Skeletal muscle satellite cell (primary cell): ENCODE measurements around the gene SMO.

ENCODE experiments used
- H3K27me3 ChIP-seq: 2 replicates; pipeline ENCODE4 v1.7.0; 2013; ENCODE audit warnings: low read length; ENCODE audit not compliant: control insufficient read depth, insufficient read depth
- H3K36me3 ChIP-seq: 2 replicates; pipeline ENCODE4 v1.7.0; 2013; ENCODE audit warnings: mild to moderate bottlenecking, control low read depth, low read length; ENCODE audit not compliant: insufficient read depth
- H3K4me1 ChIP-seq: 2 replicates; pipeline ENCODE4 v1.7.0; 2013; ENCODE audit warnings: low read length; ENCODE audit not compliant: control insufficient read depth, insufficient read depth
- H3K4me2 ChIP-seq: 2 replicates; pipeline ENCODE4 v1.7.0; 2013; ENCODE audit warnings: mild to moderate bottlenecking, low read length
- H3K4me3 ChIP-seq: 2 replicates; pipeline ENCODE4 v1.7.0; 2013; ENCODE audit warnings: low read length
- H3K9ac ChIP-seq: 2 replicates; pipeline ENCODE4 v1.7.0; 2013; ENCODE audit warnings: mild to moderate bottlenecking, low read depth, low read length, moderate library complexity
- H3K9me3 ChIP-seq: replicated peaks from 2 replicates; pipeline ENCODE4 v1.7.0; 2013; ENCODE audit warnings: mild to moderate bottlenecking, control low read depth, low read length

Gene SMO

DNA sequence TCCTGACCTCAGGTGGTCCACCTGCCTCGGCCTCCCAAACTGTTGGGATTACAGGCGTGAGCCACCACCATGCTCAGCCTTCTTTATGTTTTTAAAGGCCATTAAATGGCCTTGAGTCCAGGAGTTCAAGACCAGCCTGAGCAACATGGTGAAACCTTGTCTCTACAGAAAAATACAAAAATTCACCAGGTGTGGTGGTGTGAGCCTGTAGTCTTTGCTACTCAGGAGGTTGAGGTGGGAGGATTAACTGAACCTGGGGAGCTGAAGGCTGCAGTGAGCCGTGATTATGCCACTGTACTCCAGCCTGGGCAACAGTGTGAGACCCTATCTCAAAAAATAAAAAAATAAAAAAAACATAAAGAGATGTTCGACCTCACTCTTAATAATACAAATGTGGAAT, 11.0 kb downstream of the SMO start:
- Histone ChIP-seq H3K9ac (no peak overlapping the region), H3K27me3 (no peaks in the 10 kb centered on the region), H3K9me3 (no peaks in the 10 kb centered on the region), H3K4me1 (no peaks in the 10 kb centered on the region), H3K4me2 (no peak overlapping the region), H3K36me3 (no peaks in the 10 kb centered on the region), H3K4me3 (no peak overlapping the region)

DNA sequence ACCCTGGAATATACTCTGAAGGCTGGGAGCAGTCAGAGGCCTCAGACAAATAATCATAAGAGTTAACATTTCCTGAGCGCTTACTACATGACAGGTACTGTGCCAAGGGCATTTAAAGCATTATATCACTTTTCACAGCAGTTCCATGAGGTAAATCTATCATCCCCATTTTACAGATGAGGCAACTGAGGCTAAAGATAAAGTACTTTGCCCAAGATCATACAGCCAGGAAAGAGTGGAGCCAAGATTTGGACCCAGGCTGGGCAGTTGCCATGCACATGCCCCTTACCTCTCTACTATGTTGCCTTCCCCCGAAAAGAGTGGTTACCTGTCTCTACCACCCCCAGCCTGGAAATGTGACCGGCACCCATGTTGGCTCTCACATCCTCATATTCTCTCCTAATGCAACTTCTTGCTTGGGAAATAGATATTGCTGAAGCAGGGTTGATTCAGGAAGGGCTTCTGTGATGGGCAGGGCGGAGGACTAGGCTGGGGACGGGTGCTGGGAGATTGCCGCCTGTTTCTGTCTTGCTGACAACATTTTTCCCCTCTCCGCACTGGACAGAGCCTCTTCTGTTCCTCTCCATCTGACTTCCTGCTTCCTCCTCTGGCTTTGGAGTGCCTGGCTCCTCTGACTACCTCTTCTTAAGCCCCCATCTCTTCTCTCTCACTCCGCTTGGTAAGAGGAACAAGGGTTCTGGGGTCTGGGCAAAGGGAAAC, 13.8 kb downstream of the SMO start:
- Histone ChIP-seq H3K27me3 (no peaks in the 10 kb centered on the region), H3K36me3 (no peaks in the 10 kb centered on the region), H3K4me2 (no peak overlapping the region), H3K9me3 (no peaks in the 10 kb centered on the region), H3K9ac (no peak overlapping the region), H3K4me1 (no peaks in the 10 kb centered on the region), H3K4me3 (no peak overlapping the region)

DNA sequence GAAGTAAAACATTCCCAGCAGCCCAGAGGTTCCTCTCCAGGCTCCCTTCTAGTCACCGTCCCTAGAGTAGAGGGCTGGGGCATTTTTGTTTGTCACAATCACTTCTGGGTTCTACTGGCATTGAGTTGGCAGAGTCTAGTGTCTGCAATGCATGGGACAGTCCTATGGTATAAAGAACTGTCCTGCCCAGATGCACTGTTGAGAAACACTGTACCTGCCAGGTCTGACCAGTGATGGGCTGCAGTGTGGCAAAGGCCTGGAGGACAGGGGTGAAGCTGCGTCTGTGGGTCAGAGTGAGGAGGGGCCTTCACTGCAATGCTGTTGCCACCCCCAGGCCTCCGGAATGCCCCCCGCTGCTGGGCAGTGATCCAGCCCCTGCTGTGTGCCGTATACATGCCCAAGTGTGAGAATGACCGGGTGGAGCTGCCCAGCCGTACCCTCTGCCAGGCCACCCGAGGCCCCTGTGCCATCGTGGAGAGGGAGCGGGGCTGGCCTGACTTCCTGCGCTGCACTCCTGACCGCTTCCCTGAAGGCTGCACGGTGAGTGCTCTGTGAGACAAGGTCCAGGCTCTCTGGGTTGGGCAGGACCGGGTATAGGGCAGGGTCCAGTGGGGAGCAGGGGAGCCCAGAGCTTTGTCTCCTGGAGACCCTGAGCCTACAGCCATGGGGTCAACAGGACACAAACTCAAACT, 14.8 kb downstream of the SMO start:
- H3K9ac ChIP-seq: no peak overlapping the region

DNA sequence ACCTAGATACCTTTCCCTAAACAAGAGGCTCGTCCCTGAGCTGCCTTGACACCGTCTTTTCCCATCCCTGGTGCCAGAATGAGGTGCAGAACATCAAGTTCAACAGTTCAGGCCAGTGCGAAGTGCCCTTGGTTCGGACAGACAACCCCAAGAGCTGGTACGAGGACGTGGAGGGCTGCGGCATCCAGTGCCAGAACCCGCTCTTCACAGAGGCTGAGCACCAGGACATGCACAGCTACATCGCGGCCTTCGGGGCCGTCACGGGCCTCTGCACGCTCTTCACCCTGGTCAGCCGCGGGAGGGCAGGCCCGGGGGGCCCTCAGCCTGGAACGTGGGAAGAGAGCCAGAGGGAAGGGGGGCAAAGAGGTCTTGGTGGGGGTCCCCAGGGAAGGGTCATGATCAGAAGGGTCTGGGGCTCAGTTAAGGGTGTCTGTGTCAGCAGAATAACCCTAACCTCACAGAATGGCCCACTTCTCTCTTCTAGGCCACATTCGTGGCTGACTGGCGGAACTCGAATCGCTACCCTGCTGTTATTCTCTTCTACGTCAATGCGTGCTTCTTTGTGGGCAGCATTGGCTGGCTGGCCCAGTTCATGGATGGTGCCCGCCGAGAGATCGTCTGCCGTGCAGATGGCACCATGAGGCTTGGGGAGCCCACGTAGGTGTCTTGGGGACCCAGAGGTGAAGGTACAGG, 16.8 kb downstream of the SMO start:
- Histone ChIP-seq H3K36me3 (no peaks in the 10 kb centered on the region), H3K27me3 (no peaks in the 10 kb centered on the region), H3K4me3 (no peak overlapping the region), H3K4me1 (no peaks in the 10 kb centered on the region), H3K9me3 (no peaks in the 10 kb centered on the region), H3K9ac (no peak overlapping the region), H3K4me2 (no peak overlapping the region)

More for the DNA sequence above, 14.8 kb downstream of the SMO start:
- Histone ChIP-seq H3K4me1 (no peaks in the 10 kb centered on the region), H3K36me3 (no peaks in the 10 kb centered on the region), H3K4me3 (no peak overlapping the region), H3K27me3 (no peaks in the 10 kb centered on the region), H3K4me2 (no peak overlapping the region), H3K9me3 (no peaks in the 10 kb centered on the region)

DNA sequence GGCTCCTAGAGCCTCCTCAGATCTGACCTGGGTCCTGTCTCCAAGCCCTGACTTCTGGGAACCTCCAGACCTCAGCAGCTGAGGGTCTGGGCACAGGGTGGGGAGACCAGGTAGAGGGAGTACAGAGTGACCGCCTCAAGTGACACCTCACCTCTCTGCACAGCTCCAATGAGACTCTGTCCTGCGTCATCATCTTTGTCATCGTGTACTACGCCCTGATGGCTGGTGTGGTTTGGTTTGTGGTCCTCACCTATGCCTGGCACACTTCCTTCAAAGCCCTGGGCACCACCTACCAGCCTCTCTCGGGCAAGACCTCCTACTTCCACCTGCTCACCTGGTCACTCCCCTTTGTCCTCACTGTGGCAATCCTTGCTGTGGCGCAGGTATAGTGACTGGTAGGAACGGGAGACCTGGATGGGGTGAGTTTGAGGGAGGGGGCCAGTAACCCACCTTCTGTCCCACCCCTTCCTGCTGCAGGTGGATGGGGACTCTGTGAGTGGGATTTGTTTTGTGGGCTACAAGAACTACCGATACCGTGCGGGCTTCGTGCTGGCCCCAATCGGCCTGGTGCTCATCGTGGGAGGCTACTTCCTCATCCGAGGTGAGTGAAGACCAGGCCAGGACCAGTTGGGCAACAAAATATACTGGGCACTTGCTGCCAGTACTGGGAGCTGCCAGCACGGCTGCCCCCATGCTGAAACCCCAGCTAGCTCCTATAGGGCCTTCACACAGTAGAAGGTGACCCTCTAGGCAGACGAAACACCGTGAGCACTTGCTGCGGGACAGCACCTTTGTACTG, 17.8 kb downstream of the SMO start:
- no peak overlapping the region for H3K9ac ChIP-seq
- H3K27me3 ChIP-seq: no peaks in the 10 kb centered on the region
- H3K4me2 ChIP-seq: no peak overlapping the region
- H3K9me3 ChIP-seq: no peaks in the 10 kb centered on the region
- no peaks in the 10 kb centered on the region for H3K36me3 ChIP-seq
- H3K4me3 ChIP-seq: no peak overlapping the region
- no peaks in the 10 kb centered on the region for H3K4me1 ChIP-seq

DNA sequence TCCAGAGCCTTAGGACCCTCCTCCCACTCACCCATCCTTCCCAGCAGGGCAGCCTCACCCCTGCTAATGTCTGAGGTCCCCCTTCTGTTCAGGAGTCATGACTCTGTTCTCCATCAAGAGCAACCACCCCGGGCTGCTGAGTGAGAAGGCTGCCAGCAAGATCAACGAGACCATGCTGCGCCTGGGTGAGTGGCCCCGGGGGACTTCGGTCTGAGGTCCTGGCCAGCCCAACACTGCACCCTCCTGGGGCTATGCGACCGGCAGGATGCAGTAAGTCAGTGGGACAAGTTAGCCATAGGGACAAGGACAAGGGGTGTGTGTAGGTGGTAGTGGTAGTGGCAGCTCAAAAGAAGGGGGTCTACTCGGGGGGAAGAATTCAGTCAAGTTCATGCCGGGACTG, 20.2 kb downstream of the SMO start:
- Histone ChIP-seq H3K4me1 (no peaks in the 10 kb centered on the region), H3K4me2 (no peak overlapping the region), H3K36me3 (no peaks in the 10 kb centered on the region), H3K9ac (no peak overlapping the region), H3K9me3 (no peaks in the 10 kb centered on the region), H3K27me3 (no peaks in the 10 kb centered on the region), H3K4me3 (no peak overlapping the region)

DNA sequence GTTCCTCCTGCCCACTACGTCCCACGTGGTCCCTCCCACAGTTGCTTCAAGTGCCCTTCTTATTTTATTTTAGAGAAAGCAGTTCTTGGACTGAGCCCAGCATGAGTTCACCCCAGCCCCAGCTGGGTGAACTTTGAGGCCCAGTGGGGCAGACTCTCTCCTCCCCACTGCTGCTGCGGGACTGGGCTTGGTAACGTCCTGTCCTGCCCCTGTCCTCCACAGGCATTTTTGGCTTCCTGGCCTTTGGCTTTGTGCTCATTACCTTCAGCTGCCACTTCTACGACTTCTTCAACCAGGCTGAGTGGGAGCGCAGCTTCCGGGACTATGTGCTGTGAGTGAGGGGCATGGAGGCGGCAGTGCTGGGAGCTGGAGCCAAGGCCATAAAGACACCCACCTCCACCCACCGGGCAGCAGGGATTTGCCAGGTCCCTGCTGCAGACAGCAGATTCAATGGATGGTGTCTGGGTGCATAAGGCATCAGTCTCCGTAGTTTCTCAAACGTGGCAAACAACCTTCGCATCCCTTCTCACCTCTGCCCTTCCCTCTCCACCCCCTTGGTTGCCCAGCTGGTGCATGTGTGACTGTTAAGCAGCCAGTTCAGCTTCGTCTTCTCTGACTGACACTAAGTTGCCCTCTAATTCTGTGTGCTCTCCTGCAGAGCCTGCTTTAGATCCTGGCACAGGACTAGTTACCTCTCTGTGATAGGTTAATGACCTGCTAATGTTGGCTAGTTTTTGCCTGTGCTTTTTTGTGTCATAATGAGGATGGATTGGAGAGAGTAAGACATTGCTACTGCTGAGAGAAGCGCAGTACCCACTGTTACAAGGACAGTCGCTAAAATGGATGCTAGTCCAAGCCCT, 20.9 kb downstream of the SMO start:
- Histone ChIP-seq H3K9me3 (no peaks in the 10 kb centered on the region), H3K4me3 (no peak overlapping the region), H3K27me3 (no peaks in the 10 kb centered on the region), H3K9ac (no peak overlapping the region), H3K4me1 (no peaks in the 10 kb centered on the region), H3K4me2 (no peak overlapping the region), H3K36me3 (no peaks in the 10 kb centered on the region)

DNA sequence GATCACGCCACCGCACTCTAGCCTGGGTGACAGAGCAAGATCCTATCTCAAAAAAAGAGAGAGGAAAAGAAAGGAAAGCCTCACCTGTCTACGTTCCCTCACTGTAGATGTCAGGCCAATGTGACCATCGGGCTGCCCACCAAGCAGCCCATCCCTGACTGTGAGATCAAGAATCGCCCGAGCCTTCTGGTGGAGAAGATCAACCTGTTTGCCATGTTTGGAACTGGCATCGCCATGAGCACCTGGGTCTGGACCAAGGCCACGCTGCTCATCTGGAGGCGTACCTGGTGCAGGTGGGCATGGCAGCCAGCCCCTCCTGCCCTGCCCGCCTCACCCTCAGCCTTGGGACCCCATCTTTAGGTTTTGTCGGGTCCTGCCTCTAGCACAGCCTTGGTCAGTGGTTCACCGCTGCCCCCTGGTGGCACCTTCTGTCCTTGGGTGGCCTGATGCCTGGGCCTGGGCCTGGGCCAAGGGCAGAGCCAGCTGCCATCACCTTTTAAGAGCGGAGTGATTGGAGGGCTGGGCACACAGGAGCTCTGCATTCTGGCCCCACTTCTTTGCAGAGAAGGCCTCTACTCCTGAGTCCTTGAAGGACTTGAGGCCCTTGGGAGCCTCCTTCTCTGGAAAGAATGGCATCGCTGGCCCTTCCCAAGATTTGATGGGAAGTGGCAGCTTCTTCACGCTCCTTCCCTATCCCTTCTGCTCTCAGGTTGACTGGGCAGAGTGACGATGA, 22.0 kb downstream of the SMO start:
- Histone ChIP-seq H3K4me2 (no peak overlapping the region), H3K4me3 (no peak overlapping the region), H3K27me3 (no peaks in the 10 kb centered on the region), H3K9me3 (no peaks in the 10 kb centered on the region), H3K9ac (no peak overlapping the region), H3K4me1 (no peaks in the 10 kb centered on the region), H3K36me3 (no peaks in the 10 kb centered on the region)

DNA sequence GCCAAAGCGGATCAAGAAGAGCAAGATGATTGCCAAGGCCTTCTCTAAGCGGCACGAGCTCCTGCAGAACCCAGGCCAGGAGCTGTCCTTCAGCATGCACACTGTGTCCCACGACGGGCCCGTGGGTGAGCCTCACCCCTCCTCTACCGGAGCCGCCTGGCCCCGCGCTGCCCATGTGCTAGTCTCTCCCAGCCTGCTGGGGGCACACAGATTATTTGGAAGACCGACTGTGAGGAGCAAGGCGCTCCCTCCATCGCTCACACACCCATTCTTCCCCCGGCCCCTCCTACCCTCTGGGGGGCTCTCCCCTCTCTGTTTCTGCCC, 22.5 kb downstream of the SMO start:
- Histone ChIP-seq H3K4me3 (no peak overlapping the region), H3K27me3 (no peaks in the 10 kb centered on the region), H3K4me1 (no peaks in the 10 kb centered on the region), H3K4me2 (no peak overlapping the region), H3K36me3 (no peaks in the 10 kb centered on the region), H3K9me3 (no peaks in the 10 kb centered on the region), H3K9ac (no peak overlapping the region)

DNA sequence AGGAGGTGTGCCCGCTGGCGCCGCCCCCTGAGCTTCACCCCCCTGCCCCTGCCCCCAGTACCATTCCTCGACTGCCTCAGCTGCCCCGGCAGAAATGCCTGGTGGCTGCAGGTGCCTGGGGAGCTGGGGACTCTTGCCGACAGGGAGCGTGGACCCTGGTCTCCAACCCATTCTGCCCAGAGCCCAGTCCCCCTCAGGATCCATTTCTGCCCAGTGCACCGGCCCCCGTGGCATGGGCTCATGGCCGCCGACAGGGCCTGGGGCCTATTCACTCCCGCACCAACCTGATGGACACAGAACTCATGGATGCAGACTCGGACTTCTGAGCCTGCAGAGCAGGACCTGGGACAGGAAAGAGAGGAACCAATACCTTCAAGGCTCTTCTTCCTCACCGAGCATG, 23.7 kb downstream of the SMO start:
- H3K36me3 ChIP-seq: no peaks in the 10 kb centered on the region
- H3K4me1 ChIP-seq: no peaks in the 10 kb centered on the region
- no peaks in the 10 kb centered on the region for H3K27me3 ChIP-seq
- no peak overlapping the region for H3K9ac ChIP-seq
- H3K4me3 ChIP-seq: no peak overlapping the region
- H3K4me2 ChIP-seq: no peak overlapping the region
- no peaks in the 10 kb centered on the region for H3K9me3 ChIP-seq
